ENCODE measurements around the gene TMEM107. TPM values are rescaled to one million over a fixed set of nuclear protein-coding genes. Genes with fewer than 3 reads are reported as not detected.

Gene TMEM107
- total RNA-seq, 2 experiments from 2014 or later = 34.8 to 37.2 TPM

DNA sequence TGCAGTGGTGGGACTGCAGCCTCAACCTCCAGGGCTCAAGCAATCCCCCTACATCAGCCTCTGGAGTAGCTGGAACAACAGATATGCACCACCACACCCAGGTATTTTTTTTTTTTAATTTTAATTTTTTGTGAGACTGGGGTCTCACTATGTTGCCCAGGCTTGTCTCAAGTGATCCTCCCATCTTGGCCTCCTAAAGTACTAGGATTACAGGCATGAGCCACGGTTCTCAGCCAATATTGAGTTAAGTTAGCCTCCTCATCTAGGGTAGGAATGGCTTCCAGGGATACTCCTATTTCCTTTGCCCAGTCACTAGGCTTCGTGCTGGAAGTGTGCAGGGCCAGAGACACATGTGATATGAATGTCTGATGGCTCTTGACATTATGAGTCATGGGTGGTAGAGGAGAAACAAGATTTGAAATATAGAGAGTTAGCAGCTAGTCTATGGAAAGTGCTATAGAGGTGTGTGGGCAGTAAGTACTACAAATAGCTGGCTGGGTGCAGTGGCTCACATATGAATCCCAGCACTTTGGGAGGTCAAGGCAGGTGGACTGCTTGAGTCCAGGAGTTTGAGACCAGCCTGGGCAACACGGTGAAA, 44.2 kb downstream of the TMEM107 start:
- DNase-seq = no peak
- ChIA-PET POLR2A (interaction anchor here (0.9 kb wide), 1 partner anchor 41 kb away, joined by 3 read pairs; no protein-coding TSS in a partner anchor), CTCF (interaction anchor here (0.7 to 2.2 kb wide), 5 partner anchors 13 to 1449 kb away, joined by 3 to 10 read pairs (median 4); no protein-coding TSS in a partner anchor)
- Mint-ChIP-seq H3K9me3 (no peaks in the 10 kb centered on the region), H3K27me3 (peaks cover 17% of the 10 kb centered on the region), H3K36me3 (ENCODE audit: low read depth) (no peaks in the 10 kb centered on the region), H3K27ac (no peak overlapping the region), H3K4me3 (no peak overlapping the region), H3K4me1 (peaks cover 6% of the 10 kb centered on the region)

DNA sequence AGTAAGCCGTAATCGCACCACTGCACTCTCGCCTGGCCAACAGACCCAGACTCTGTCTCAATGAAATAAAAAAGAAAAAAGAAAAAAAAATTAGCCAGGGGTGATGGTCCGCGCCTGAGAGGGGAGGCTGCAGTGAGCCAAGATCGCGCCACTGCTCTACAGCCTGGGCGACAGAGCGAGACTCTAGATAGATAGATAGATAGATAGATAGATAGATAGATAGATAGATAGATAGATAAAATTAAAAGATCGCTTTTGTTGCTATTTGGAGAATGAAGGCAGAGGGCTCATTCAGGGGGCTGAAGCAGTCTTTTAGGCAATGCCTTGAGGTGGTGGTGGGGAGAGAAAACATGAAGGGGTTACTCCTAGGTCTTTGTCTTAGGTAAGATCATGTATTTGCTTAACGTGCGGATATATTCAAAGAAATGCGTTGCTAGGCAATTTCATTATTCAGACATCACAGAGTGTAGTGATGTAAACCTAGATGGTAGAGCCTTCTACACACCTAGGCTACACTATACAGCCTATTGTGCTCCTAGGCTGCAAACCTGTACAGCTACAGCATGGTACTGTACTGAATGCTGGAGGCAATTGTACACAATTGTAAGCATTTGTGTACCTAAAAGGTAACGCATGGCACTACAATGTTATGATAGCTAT, 47.9 kb downstream of the TMEM107 start:
- H3K36me3 Mint-ChIP-seq (ENCODE audit: low read depth) = peaks cover 3% of the 10 kb centered on the region
- ChIA-PET POLR2A (no interaction called here), CTCF (interaction anchor here (0.6 to 2.5 kb wide), 6 partner anchors 9 to 59 kb away, joined by 3 to 22 read pairs (median 5); no protein-coding TSS in a partner anchor)
- H3K9me3 Mint-ChIP-seq = no peaks in the 10 kb centered on the region
- H3K27me3 Mint-ChIP-seq = peaks cover 38% of the 10 kb centered on the region
- no peak for DNase-seq
- H3K4me3 Mint-ChIP-seq = no peak overlapping the region
- peaks cover 39% of the 10 kb centered on the region for H3K4me1 Mint-ChIP-seq
- peak overlapping the region; percentile 33 for H3K27ac Mint-ChIP-seq

DNA sequence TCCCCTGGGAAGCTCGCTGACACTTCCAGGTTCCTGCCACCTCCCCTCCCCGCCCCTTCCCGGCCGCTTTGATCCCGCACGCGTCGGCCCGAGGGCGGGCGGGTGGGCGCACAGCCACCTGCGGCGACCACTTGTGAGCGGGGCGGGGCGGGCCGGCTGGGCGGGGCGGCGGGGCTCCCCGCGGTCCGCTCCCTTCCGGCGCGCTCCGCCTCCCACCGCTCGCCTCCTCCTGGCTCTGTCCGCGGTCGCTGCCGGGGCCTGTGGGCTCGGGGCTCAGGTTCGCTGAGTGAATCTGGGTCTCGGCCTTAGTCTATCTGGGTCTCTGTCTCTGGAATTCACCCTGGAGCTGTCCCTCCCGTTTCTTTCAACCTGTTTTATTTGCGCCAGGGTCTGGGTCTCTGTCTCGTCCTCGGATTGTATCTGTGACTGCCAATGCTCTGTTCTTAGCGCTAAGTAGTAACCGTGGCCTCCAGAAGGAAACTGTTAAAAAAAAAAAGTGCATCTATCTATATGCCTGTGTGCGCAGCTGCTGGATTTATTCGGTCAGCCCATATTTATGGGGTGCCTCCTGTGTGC, 49.6 kb downstream of the TMEM107 start:
- Mint-ChIP-seq H3K9me3 (no peaks in the 10 kb centered on the region), H3K27ac (peak overlapping the region; percentile 88), H3K36me3 (ENCODE audit: low read depth) (peaks cover 3% of the 10 kb centered on the region), H3K4me1 (peaks cover 49% of the 10 kb centered on the region), H3K27me3 (peaks cover 50% of the 10 kb centered on the region), H3K4me3 (peak overlapping the region; percentile 86)
- CTCF ChIA-PET = interaction anchor here (1.0 to 2.5 kb wide), 7 partner anchors 8 to 182 kb away, joined by 3 to 22 read pairs (median 4); partner anchors contain the start of gene ALOXE3
- POLR2A ChIA-PET = interaction anchor here (0.6 to 1.3 kb wide), 2 partner anchors 47 to 440 kb away, joined by 3 to 7 read pairs; no protein-coding TSS in a partner anchor
- peak; percentile 39 for DNase-seq

DNA sequence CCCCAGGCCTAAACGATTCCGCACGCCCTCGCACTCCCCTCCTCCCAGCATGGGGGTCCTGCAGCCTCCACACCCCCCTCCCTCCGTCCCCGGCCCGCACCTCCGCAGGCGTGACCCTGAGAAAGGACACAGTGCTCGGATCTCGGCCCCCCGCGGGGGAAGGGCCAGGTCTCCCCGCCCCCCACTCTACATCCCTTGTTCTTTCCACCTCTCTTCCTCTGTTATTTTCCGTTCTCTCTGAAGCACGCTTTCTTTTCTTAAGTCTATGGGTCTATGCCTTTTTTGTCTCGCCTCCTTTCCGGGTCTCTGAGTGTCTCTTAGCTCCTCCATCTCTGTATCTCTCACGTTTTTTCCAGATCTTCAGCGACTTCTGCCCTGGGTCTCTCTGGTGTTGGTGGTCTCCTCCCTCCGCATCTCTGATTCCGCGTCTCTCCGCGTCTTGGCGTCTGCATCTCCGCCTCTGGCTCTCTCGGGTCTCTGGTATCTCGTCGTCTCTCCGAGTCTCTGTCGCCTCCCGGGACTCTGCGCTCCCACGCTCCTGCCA, 50.2 kb downstream of the TMEM107 start:
- H3K4me3 Mint-ChIP-seq = peak overlapping the region; percentile 86
- H3K9me3 Mint-ChIP-seq = no peaks in the 10 kb centered on the region
- POLR2A ChIA-PET = interaction anchor here (1.3 kb wide), 1 partner anchor 48 kb away, joined by 7 read pairs; no protein-coding TSS in a partner anchor
- peaks cover 50% of the 10 kb centered on the region for H3K27me3 Mint-ChIP-seq
- H3K27ac Mint-ChIP-seq = peak overlapping the region; percentile 88
- DNase-seq = peak; percentile 32
- peaks cover 51% of the 10 kb centered on the region for H3K4me1 Mint-ChIP-seq
- peaks cover 3% of the 10 kb centered on the region for H3K36me3 Mint-ChIP-seq (ENCODE audit: low read depth)
- CTCF ChIA-PET = interaction anchor here (1.0 to 2.5 kb wide), 3 partner anchors 13 to 29 kb away, joined by 3 to 22 read pairs (median 4); no protein-coding TSS in a partner anchor

DNA sequence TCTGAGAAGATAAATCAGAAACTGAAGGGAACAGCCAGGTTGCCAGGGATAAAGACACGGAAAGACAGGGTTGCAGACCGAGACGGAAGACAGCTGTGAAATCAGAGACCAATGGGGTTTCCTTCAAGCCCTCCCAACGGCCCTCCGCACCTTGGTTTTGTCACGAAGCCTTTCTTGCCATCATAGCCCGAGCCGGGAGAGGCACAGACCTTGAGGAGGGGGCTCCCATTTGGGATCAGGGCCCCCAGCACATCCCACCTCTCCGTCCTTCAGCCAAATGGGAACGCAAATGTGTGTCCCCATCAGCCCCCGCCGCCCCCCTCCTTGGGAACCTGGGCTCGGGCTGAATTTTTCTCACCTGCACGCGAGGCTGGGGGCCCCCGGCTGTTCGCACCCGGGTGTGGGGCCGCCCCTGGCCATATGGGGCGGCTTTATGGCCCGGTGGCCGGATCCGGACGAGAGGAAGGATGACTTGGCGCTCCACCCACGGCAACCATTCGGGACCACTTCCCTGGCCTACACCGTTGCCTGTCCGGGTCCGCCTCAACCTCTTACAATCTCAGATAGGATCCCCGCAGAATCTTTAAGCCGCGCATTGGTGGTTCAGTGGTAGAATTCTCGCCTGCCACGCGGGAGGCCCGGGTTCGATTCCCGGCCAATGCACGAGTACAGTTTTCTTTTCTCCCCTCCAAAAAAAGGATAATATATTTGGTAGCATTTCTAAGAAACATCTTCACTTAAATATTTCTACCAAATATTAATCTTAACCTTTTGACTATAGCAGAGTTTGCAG, 50.8 kb downstream of the TMEM107 start:
- peaks cover 51% of the 10 kb centered on the region for H3K27me3 Mint-ChIP-seq
- peak; percentile 81 for DNase-seq
- CTCF ChIA-PET = interaction anchor here (0.7 to 4.0 kb wide), 6 partner anchors 13 to 83 kb away, joined by 3 to 27 read pairs (median 4); no protein-coding TSS in a partner anchor
- peak overlapping the region; percentile 88 for H3K27ac Mint-ChIP-seq
- POLR2A ChIA-PET = no interaction called here
- no peaks in the 10 kb centered on the region for H3K9me3 Mint-ChIP-seq
- peaks cover 58% of the 10 kb centered on the region for H3K4me1 Mint-ChIP-seq
- H3K4me3 Mint-ChIP-seq = peak overlapping the region; percentile 86
- peaks cover 3% of the 10 kb centered on the region for H3K36me3 Mint-ChIP-seq (ENCODE audit: low read depth)

DNA sequence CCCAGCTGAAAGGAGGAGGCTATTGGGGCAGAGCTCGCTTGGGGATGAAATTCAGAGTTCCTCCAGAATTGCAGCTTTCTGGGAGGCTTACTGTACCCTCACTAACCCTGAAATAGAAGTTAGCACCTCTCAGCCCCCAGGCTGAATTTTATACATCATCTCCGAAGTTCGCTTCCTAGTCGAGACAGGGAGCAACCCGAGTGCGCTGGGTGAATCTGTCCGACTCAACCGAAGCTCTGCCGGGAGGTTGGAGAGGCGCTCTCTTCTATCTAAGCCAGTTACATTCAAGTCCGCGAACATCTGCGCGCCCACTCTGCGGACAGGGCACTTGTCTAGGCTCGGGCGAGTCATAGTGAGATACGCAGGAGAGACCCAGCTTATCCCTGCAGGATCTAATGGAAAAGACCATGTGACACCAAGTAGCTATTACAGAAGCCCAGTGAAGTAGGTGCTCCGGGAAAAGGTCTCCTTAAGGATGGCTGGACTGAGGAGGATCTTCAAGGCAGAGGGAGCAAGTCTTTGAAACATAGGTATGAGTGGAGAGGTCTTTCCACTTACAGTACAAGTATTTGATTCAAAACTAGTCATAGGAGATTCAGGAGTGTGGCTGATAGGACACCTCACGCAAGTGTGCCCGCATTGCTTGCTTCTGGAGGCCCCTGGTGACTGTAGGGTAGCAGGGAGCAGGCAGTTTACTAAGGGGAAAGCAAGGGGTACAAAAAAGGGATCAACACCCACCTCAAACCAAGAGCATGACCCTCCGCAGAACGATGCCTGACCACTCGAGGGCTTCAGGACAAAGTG, 51.6 kb downstream of the TMEM107 start:
- ChIA-PET CTCF (interaction anchor here (0.5 to 4.0 kb wide), 12 partner anchors 11 to 1597 kb away, joined by 3 to 27 read pairs (median 3); no protein-coding TSS in a partner anchor), POLR2A (no interaction called here)
- no peak for DNase-seq
- Mint-ChIP-seq H3K4me3 (peak overlapping the region; percentile 86), H3K4me1 (peaks cover 66% of the 10 kb centered on the region), H3K9me3 (no peaks in the 10 kb centered on the region), H3K36me3 (ENCODE audit: low read depth) (peaks cover 3% of the 10 kb centered on the region), H3K27me3 (peaks cover 48% of the 10 kb centered on the region), H3K27ac (peak overlapping the region; percentile 16)

DNA sequence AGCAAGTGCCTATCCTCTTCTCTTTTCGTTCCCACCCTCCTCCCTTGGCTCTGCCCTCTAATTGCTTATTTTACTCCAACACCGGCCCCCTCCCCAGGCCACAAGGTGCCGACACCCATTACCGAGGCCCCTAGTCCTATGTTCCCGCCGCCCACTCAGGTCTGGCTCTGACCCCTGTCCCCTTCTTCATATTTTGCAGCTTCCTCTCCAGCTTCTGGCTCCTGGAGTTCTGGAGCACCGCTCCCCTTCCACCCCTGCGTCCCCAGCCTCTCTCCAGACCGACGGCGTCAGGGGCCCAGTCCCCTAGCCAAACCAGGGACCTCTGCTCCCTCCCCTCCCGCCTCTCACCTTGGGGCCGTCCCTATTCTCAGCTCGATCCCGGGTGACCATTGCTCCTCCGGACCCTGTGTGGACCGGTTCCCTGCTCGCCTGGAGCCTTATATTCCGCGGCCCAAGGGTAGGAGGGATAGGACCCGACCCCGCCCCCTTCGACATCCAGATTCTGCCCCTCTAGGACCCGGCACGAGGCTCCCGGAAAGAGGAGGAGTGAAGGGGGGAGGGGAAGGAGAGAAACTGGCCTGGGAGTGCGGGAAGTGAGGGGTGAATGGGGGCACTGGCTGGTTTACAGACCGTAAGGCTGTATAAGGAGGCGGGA, 52.4 kb downstream of the TMEM107 start, which contains the start of gene HES7:
Gene HES7, minus strand, starts transcription at position 412 of the 655 bp plus-strand sequence. Its CDS starts 22 bp downstream, at position 390.
- peaks cover 70% of the 10 kb centered on the region for H3K4me1 Mint-ChIP-seq
- DNase-seq = no peak
- no peaks in the 10 kb centered on the region for H3K9me3 Mint-ChIP-seq
- peak within 1 kb of the TSS; percentile 16 for H3K27ac Mint-ChIP-seq
- ChIA-PET POLR2A (interaction anchor here (2.3 kb wide), 1 partner anchor 49 kb away, joined by 8 read pairs; no protein-coding TSS in a partner anchor), CTCF (interaction anchor here (0.5 to 4.0 kb wide), 13 partner anchors 10 to 1597 kb away, joined by 3 to 27 read pairs (median 4); no protein-coding TSS in a partner anchor)
- H3K4me3 Mint-ChIP-seq = peak within 1 kb of the TSS; percentile 86
- peaks cover 50% of the 10 kb centered on the region for H3K27me3 Mint-ChIP-seq
- H3K36me3 Mint-ChIP-seq (ENCODE audit: low read depth) = peaks cover 3% of the 10 kb centered on the region

DNA sequence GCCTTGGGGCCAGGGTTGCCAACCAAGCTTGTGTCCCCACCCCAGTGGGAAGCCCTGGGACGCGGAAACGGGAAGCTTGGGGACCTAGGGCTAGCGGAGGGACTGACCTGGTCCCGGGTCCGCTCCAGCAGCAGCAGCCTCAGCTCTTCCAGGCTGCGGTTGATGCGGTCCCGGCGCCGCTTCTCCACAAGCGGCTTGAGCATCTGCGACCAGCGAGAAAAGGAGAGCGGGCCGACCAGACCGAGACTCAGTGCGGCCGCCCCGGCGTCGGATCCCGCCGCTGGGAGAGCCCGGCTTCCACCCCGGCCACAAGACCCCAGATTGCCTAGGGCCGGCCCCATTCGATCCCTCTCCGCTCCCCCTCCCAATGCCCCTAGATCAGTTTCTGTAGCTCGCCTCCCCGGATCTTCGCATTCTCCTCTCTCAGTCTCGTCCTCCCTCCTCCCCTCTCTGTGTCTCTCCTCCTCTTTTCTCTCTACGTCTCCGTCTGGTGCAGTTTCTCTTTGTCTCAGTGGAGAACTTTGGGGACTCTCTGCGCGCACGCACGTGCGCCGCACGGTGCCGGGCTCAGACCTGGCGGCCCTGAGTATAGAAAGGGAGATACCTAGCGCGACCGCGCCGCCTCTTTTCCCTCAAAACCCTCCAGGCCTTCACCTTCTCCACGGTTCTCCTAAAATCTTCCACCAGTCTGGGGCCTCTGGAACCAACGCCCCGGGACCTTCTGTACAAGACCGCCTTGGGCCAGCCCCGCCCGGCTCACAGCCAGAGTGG, 53.1 kb downstream of the TMEM107 start:
- Mint-ChIP-seq H3K36me3 (ENCODE audit: low read depth) (peaks cover 3% of the 10 kb centered on the region), H3K4me1 (peaks cover 77% of the 10 kb centered on the region), H3K9me3 (no peaks in the 10 kb centered on the region), H3K27ac (peak overlapping the region; percentile 3), H3K27me3 (peaks cover 52% of the 10 kb centered on the region), H3K4me3 (peak overlapping the region; percentile 86)
- DNase-seq = peak; percentile 42
- ChIA-PET POLR2A (interaction anchor here (2.3 kb wide), 1 partner anchor 50 kb away, joined by 8 read pairs; no protein-coding TSS in a partner anchor), CTCF (interaction anchor here (0.7 to 4.0 kb wide), 12 partner anchors 11 to 100 kb away, joined by 3 to 27 read pairs (median 4); no protein-coding TSS in a partner anchor)
